Suprapubic skin (tissue), 4 donors: ENCODE results near the gene DZANK1. TPM values are rescaled to one million over a fixed set of nuclear protein-coding genes. Genes with fewer than 3 reads are reported as not detected.

ENCODE experiments used
- DNase-seq, 2 donors: peaks; one replicate each; pipeline ENCODE4 v3.0.0-alpha.2; 2019; ENCODE audit warnings: low spot score in 2 of 2
- H3K27ac ChIP-seq: fragments of 200-600 bp; sonication (generic); one replicate; pipeline ENCODE4 v1.5.1; 2019
- H3K27me3 ChIP-seq: fragments of 200-600 bp; sonication (generic); one replicate; pipeline ENCODE4 v1.5.1; 2019
- H3K36me3 ChIP-seq: fragments of 200-600 bp; sonication (generic); one replicate; pipeline ENCODE4 v1.5.1; 2019
- H3K4me1 ChIP-seq: fragments of 200-600 bp; sonication (generic); one replicate; pipeline ENCODE4 v1.5.1; 2019
- H3K4me3 ChIP-seq: fragments of 200-600 bp; sonication (generic); one replicate; pipeline ENCODE4 v1.5.1; 2019; ENCODE audit warnings: mild to moderate bottlenecking
- H3K9me3 ChIP-seq: fragments of 200-600 bp; sonication (generic); one replicate; pipeline ENCODE4 v1.5.1; 2019
- CTCF ChIP-seq, 2 donors: fragments of 200-600 bp in 1 of 2; fragments of 450-650 bp in 1 of 2; sonication (generic) in 1 of 2; IDR thresholded peaks; one replicate each; pipeline ENCODE4 v1.5.1; 2016 to 2019; ENCODE audit warnings: antibody characterized with exemption in 2 of 2, mild to moderate bottlenecking in 1 of 2, moderate library complexity in 1 of 2
- EP300 ChIP-seq: sonication (generic); formaldehyde crosslinking; IDR thresholded peaks from one replicate; pipeline ENCODE4 v1.6.1; 2017; ENCODE audit warnings: antibody characterized with exemption
- POLR2A ChIP-seq, 2 donors: fragments of 450-650 bp; IDR thresholded peaks; one replicate each; pipeline ENCODE4 v1.6.1; 2017; ENCODE audit warnings: antibody characterized with exemption in 2 of 2, mild to moderate bottlenecking in 2 of 2, moderate library complexity in 2 of 2
- POLR2AphosphoS5 ChIP-seq, 3 donors: sonication (generic); formaldehyde crosslinking; IDR thresholded peaks; one replicate each; pipeline ENCODE4 v1.6.1; 2017; ENCODE audit warnings: antibody characterized with exemption in 3 of 3
- WGBS: methylation state at CpG from one replicate; pipeline ENCODE4 v1.1.5; 2018; 5-methylcytosine and 5-hydroxymethylcytosine counted together
- total RNA-seq, 4 donors: library from RNA; depleted of rRNA; stranded (reverse); fragments of >200 nt; gene quantifications; one replicate each; pipeline ENCODE4 v1.1.0, GENCODE V29; 2016

DZANK1 gene
- total RNA-seq, 4 donors from 2014 or later: 1.7 to 4.5 (median 3.0) TPM

- no peak for TF ChIP-seq EP300
- TF ChIP-seq POLR2AphosphoS5 (IDR thresholded peaks at IDR 0.05): no peak
- TF ChIP-seq CTCF (IDR thresholded peaks at IDR 0.05): no peak
- no peak for TF ChIP-seq POLR2A (IDR thresholded peaks at IDR 0.05)
- no peak for DNase-seq
- H3K4me3 ChIP-seq: no peak overlapping the region
- H3K4me1 ChIP-seq: no peaks in the 10 kb centered on the region
- no peaks in the 10 kb centered on the region for H3K9me3 ChIP-seq
- H3K27ac ChIP-seq: no peak overlapping the region
- WGBS: 91% methylated on average over 1 of the region's 1 CpG
- H3K36me3 ChIP-seq: no peaks in the 10 kb centered on the region
- H3K27me3 ChIP-seq: no peaks in the 10 kb centered on the region
Observed at GRCh38 chr20:18440403-18440802, 26.4 kb downstream of the DZANK1 start.

- 81% methylated on average over 2 of the region's 2 CpGs for WGBS
- H3K9me3 ChIP-seq: no peaks in the 10 kb centered on the region
Observed at GRCh38 chr20:18436847-18437246, 30.0 kb downstream of the DZANK1 start.

GRCh38 chr20:18431206-18431605 lies 35.6 kb downstream of the DZANK1 start:
- Histone ChIP-seq H3K27ac (no peak overlapping the region), H3K4me1 (peaks cover 3% of the 10 kb centered on the region), H3K9me3 (no peaks in the 10 kb centered on the region), H3K27me3 (no peaks in the 10 kb centered on the region), H3K36me3 (no peaks in the 10 kb centered on the region), H3K4me3 (no peak overlapping the region)
- no peak for DNase-seq
- TF ChIP-seq POLR2AphosphoS5 (IDR thresholded peaks at IDR 0.05): no peak
- TF ChIP-seq CTCF (IDR thresholded peaks at IDR 0.05): no peak
- TF ChIP-seq POLR2A (IDR thresholded peaks at IDR 0.05): no peak
- no peak for TF ChIP-seq EP300
- 78% methylated on average over 6 of the region's 6 CpGs for WGBS

More at GRCh38 chr20:18436847-18437246, 30.0 kb downstream of the DZANK1 start:
- Histone ChIP-seq H3K27ac (no peak overlapping the region), H3K4me3 (no peak overlapping the region), H3K36me3 (no peaks in the 10 kb centered on the region), H3K4me1 (no peaks in the 10 kb centered on the region), H3K27me3 (no peaks in the 10 kb centered on the region)
- no peak for DNase-seq
- no peak for TF ChIP-seq EP300

- no peak for DNase-seq
- H3K4me3 ChIP-seq: no peak overlapping the region
- H3K27ac ChIP-seq: no peak overlapping the region
- peaks cover 3% of the 10 kb centered on the region for H3K4me1 ChIP-seq
- H3K27me3 ChIP-seq: no peaks in the 10 kb centered on the region
- no peaks in the 10 kb centered on the region for H3K36me3 ChIP-seq
- H3K9me3 ChIP-seq: no peaks in the 10 kb centered on the region
- no peak for TF ChIP-seq CTCF (IDR thresholded peaks at IDR 0.05)
- TF ChIP-seq POLR2AphosphoS5 (IDR thresholded peaks at IDR 0.05): no peak
- no peak for TF ChIP-seq EP300
- TF ChIP-seq POLR2A (IDR thresholded peaks at IDR 0.05): no peak
- 91% methylated on average over 9 of the region's 9 CpGs for WGBS
Observed at GRCh38 chr20:18430172-18430826, 36.5 kb downstream of the DZANK1 start.

- Histone ChIP-seq H3K27ac (no peak overlapping the region), H3K9me3 (no peaks in the 10 kb centered on the region), H3K27me3 (no peaks in the 10 kb centered on the region), H3K4me3 (no peak overlapping the region), H3K36me3 (no peaks in the 10 kb centered on the region), H3K4me1 (peaks cover 3% of the 10 kb centered on the region)
- no peak for DNase-seq
- no peak for TF ChIP-seq EP300
- TF ChIP-seq POLR2AphosphoS5 (IDR thresholded peaks at IDR 0.05): no peak
- TF ChIP-seq CTCF (IDR thresholded peaks at IDR 0.05): no peak
- no peak for TF ChIP-seq POLR2A (IDR thresholded peaks at IDR 0.05)
- 73% methylated on average over 3 of the region's 3 CpGs for WGBS
Observed at GRCh38 chr20:18428490-18429173, 38.2 kb downstream of the DZANK1 start.
